ENCODE results near the gene RAVER1.

Gene RAVER1

DNA sequence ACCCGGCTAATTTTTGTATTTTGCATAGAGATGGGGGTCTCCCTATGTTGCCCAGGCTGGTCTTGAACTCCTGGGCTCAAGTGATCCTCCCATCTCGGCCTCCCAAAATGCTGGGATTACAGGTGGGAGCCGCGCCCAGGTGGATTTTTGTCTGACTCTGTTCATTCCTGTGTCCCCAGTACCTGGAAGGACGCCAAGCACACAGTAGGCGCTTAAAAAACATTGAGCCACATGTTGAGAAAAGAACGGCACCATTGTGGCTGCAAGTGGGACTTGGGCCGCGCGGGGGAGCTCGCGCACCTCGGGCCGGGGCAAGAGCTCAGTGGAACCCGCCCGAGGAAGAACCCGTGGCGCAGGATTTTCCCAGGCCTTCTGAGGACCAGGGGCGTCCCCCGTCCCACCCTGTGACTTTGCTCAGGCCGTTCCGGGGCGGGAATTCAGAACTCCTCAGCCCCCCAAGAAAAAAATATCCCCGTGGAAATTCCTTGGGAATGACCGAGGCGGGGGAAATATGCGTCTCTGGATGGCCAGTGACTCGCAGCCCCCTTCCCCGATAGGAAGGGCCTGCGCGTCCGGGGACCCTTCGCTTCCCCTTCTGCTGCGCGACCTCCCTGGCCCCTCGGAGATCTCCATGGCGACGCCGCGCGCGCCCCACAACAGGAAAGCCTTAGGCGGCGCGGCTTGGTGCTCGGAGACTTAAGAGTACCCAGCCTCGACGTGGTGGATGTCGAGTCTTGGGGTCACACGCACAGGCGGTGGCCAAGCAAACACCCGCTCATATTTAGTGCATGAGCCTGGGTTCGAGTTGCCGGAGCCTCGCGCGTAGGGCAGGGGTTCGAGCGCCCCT, 63.8 kb downstream of the RAVER1 start (continued):
- TF ChIP-seq, protein P1, sequence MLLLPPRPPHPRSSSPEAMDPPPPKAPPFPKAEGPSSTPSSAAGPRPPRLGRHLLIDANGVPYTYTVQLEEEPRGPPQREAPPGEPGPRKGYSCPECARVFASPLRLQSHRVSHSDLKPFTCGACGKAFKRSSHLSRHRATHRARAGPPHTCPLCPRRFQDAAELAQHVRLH (tag by site-specific recombination; IDR thresholded peaks at IDR 0.05), result 0 out of 2 replicates have a peak, but pooled peaks have one; percentile 71
- TF ChIP-seq, protein P2, sequence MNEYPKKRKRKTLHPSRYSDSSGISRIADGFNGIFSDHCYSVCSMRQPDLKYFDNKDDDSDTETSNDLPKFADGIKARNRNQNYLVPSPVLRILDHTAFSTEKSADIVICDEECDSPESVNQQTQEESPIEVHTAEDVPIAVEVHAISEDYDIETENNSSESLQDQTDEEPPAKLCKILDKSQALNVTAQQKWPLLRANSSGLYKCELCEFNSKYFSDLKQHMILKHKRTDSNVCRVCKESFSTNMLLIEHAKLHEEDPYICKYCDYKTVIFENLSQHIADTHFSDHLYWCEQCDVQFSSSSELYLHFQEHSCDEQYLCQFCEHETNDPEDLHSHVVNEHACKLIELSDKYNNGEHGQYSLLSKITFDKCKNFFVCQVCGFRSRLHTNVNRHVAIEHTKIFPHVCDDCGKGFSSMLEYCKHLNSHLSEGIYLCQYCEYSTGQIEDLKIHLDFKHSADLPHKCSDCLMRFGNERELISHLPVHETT (tag by site-specific recombination; IDR thresholded peaks at IDR 0.05), result no peak
- TF ChIP-seq ZNF354C (tag by site-specific recombination; IDR thresholded peaks at IDR 0.05; ENCODE audit: borderline replicate concordance, low read depth) (no peak), ZNF391 (tag by site-specific recombination; IDR thresholded peaks at IDR 0.05; ENCODE audit: borderline replicate concordance, low read depth) (peak; percentile 71; the same call in 1 of the 2 replicates), ZNF280C (tag by site-specific recombination; IDR thresholded peaks at IDR 0.05) (no peak), ZFP3 (tag by site-specific recombination; IDR thresholded peaks at IDR 0.05; ENCODE audit: low read depth) (no peak), ZNF274 (IDR thresholded peaks at IDR 0.05; ENCODE audit: low read length) (no peak), ZNF274 (tag by site-specific recombination; IDR thresholded peaks at IDR 0.05; ENCODE audit: borderline replicate concordance) (no peak), ZNF335 (tag by site-specific recombination; conservative IDR thresholded peaks at IDR 0.05) (0 out of 2 replicates have a peak, but pooled peaks have one; percentile 45), BCL6B (tag by site-specific recombination; IDR thresholded peaks at IDR 0.05) (no peak), ZNF19 (tag by site-specific recombination; IDR thresholded peaks at IDR 0.05; ENCODE audit: low read depth) (no peak), ZNF48 (tag by site-specific recombination; IDR thresholded peaks at IDR 0.05) (no peak), ZNF501 (tag by site-specific recombination; IDR thresholded peaks at IDR 0.05) (0 out of 2 replicates have a peak, but pooled peaks have one; percentile 26), ZNF521 (tag by site-specific recombination; IDR thresholded peaks at IDR 0.05) (no peak), ZNF654 (tag by site-specific recombination; IDR thresholded peaks at IDR 0.05; ENCODE audit: low read depth) (peak; percentile 91), ZNF677 (tag by site-specific recombination; IDR thresholded peaks at IDR 0.05) (peak; percentile 4; the same call in 1 of the 2 replicates), BCL11B (tag by site-specific recombination; IDR thresholded peaks at IDR 0.05; ENCODE audit: low read depth) (no peak), ZNF114 (tag by site-specific recombination; IDR thresholded peaks at IDR 0.05) (no peak), ZBTB26 (tag by site-specific recombination; optimal IDR thresholded peaks at IDR 0.05) (peak; percentile 22), ZBTB11 (tag by site-specific recombination; conservative IDR thresholded peaks at IDR 0.05; ENCODE audit: low read depth) (0 out of 2 replicates have a peak, but pooled peaks have one; percentile 39)
- TF ChIP-seq, protein P3, sequence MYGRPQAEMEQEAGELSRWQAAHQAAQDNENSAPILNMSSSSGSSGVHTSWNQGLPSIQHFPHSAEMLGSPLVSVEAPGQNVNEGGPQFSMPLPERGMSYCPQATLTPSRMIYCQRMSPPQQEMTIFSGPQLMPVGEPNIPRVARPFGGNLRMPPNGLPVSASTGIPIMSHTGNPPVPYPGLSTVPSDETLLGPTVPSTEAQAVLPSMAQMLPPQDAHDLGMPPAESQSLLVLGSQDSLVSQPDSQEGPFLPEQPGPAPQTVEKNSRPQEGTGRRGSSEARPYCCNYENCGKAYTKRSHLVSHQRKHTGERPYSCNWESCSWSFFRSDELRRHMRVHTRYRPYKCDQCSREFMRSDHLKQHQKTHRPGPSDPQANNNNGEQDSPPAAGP (tag by site-specific recombination; IDR thresholded peaks at IDR 0.05), result peak; percentile 78; the same call in 1 of the 2 replicates
- TF ChIP-seq, protein P4, sequence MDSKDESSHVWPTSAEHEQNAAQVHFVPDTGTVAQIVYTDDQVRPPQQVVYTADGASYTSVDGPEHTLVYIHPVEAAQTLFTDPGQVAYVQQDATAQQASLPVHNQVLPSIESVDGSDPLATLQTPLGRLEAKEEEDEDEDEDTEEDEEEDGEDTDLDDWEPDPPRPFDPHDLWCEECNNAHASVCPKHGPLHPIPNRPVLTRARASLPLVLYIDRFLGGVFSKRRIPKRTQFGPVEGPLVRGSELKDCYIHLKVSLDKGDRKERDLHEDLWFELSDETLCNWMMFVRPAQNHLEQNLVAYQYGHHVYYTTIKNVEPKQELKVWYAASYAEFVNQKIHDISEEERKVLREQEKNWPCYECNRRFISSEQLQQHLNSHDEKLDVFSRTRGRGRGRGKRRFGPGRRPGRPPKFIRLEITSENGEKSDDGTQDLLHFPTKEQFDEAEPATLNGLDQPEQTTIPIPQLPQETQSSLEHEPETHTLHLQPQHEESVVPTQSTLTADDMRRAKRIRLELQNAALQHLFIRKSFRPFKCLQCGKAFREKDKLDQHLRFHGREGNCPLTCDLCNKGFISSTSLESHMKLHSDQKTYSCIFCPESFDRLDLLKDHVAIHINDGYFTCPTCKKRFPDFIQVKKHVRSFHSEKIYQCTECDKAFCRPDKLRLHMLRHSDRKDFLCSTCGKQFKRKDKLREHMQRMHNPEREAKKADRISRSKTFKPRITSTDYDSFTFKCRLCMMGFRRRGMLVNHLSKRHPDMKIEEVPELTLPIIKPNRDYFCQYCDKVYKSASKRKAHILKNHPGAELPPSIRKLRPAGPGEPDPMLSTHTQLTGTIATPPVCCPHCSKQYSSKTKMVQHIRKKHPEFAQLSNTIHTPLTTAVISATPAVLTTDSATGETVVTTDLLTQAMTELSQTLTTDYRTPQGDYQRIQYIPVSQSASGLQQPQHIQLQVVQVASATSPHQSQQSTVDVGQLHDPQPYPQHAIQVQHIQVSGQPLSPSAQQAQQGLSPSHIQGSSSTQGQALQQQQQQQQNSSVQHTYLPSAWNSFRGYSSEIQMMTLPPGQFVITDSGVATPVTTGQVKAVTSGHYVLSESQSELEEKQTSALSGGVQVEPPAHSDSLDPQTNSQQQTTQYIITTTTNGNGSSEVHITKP (tag by site-specific recombination; IDR thresholded peaks at IDR 0.05), result 0 out of 2 replicates have a peak, but pooled peaks have one; percentile 29

Data from HEK293 (cell line).